ENCODE data around the gene ZNF426.
"Not testable (repeated sequence)": the region's sequence is repeated elsewhere in the genome, so short reads cannot be mapped to it uniquely, and the experiment has no call there.

The ZNF426 gene

GRCh38 chr19:9538183-9539058 lies at the start of gene ZNF426:
ZNF426 (minus strand) TSS chr19:9538645; CDS start chr19:9536232, 2,413 bp downstream.
- peak; percentile 89 for DNase-seq

- DNase-seq: peak; percentile 72
Measured at GRCh38 chr19:9586764-9587163, 48.3 kb upstream of the ZNF426 start.

GRCh38 chr19:9584073-9584833 lies 45.8 kb upstream of the ZNF426 start, which contains the start of gene ZNF121:
ZNF121 (minus strand) TSS chr19:9584504; CDS start chr19:9568097, 16,407 bp downstream.
- DNase-seq: peak; percentile 88

GRCh38 chr19:9582081-9582725 lies 43.8 kb upstream of the ZNF426 start:
- not testable (repeated sequence) for DNase-seq

GRCh38 chr19:9580728-9581127 lies 42.3 kb upstream of the ZNF426 start:
- DNase-seq: peak; percentile 22

GRCh38 chr19:9570255-9570654 lies 31.8 kb upstream of the ZNF426 start:
- no peak for DNase-seq

- no peak for DNase-seq
Measured at GRCh38 chr19:9566729-9567128, 28.3 kb upstream of the ZNF426 start.

- no peak for DNase-seq
Measured at GRCh38 chr19:9565900-9566705, 27.7 kb upstream of the ZNF426 start.

GRCh38 chr19:9552536-9553274 lies 14.3 kb upstream of the ZNF426 start:
- DNase-seq: no peak

GRCh38 chr19:9547870-9548269 lies 9.4 kb upstream of the ZNF426 start:
- no peak for DNase-seq

GRCh38 chr19:9541281-9541680 lies 2.8 kb upstream of the ZNF426 start:
- not testable (repeated sequence) for DNase-seq

GRCh38 chr19:9539921-9540320 lies 1.5 kb upstream of the ZNF426 start:
- not testable (repeated sequence) for DNase-seq

- DNase-seq: not testable (repeated sequence)
Measured at GRCh38 chr19:9539201-9539600, 756 bp upstream of the ZNF426 start.

GRCh38 chr19:9535934-9536333 lies 2.5 kb downstream of the ZNF426 start:
- no peak for DNase-seq

GRCh38 chr19:9531933-9532332 lies 6.5 kb downstream of the ZNF426 start:
- DNase-seq: no peak

GRCh38 chr19:9528757-9529336 lies 9.6 kb downstream of the ZNF426 start:
- DNase-seq: no peak

- no peak for DNase-seq
Measured at GRCh38 chr19:9523885-9524474, 14.5 kb downstream of the ZNF426 start.

- no peak for DNase-seq
Measured at GRCh38 chr19:9507285-9507684, 31.2 kb downstream of the ZNF426 start.

GRCh38 chr19:9500796-9501195 lies 37.6 kb downstream of the ZNF426 start:
- DNase-seq: no peak

GRCh38 chr19:9498183-9498902 lies 40.1 kb downstream of the ZNF426 start, which contains the start of gene ZNF560:
ZNF560 (minus strand) TSS chr19:9498616; CDS start chr19:9475313, 23,303 bp downstream.
- peak; percentile 8 for DNase-seq

Measured in activated CD4-positive, alpha-beta T cell treated with anti-CD3 and anti-CD28 coated beads, Interleukin-10, Interleukin-2, amounts not matched to agents 100 ng/mL and 50 ng/mL, durations not matched to agents 16 hours and 8 hours (primary cell).